GM19438 (cell line): ENCODE results near the gene SEMA3E.
"Not testable (repeated sequence)": the region's sequence is repeated elsewhere in the genome, so short reads cannot be mapped to it uniquely, and the experiment has no call there.

ENCODE experiments used
- ATAC-seq: cut with Tn5 transposase; IDR thresholded peaks from one replicate; pipeline ENCODE4 v1.9.1; 2021; ENCODE audit warnings: low read depth; ENCODE audit not compliant: unreplicated experiment

The SEMA3E gene

DNA sequence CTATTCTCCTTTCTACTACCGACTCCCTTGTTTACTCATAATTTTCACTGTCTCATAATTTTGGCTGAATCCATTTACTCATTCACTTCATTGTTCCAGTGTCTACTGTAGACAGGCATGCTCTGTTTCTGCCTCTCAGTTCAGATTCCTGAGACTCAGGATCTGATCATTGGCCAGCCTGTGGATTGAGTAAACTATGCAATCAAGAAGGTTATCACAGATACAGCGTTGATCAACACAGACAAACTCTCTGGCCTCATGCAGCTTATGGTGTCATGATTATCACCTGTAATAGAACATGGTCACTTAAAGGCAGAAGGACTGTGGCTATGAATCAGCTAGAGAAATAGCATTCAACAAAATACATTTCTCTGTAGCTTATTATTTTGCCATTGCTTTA is 86.0 kb downstream of the SEMA3E start:
- no peak for ATAC-seq

DNA sequence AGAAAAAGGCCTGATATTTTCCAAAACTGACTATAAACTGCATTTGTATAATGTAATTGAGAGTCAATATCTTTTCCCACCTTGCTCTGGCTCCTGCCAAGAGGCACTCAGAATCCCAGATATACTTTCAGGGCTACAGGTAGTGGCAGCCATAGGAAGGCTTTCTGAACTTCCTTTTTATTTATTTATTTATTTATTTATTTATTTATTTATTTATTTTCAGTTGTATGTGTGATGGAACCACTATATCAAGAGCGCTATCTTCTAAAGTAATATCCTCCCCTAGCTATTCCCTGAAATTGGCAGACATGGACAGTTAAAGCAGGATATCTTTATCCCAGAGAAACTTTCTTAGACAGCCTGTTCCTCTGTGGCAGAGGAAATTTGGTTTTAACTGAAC is 86.7 kb downstream of the SEMA3E start:
- no peak for ATAC-seq

DNA sequence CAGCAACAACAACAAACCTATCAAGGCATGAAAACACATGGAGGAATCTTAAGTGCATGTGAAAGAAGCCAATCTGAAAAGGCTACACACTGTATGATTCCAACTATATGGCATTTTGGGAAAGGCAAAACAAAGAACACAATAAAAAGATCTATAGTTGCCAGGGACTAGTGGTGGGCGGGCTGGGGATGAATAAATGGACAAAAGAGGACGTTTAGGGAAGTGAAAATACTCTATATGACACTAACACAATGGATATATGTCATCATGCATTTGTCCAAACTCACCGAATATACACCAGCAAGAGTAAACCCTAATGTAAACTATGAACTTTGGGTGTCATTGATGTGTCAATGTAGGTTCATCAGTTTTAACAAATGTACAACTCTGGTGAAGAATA is 89.1 kb downstream of the SEMA3E start:
- no peak for ATAC-seq

DNA sequence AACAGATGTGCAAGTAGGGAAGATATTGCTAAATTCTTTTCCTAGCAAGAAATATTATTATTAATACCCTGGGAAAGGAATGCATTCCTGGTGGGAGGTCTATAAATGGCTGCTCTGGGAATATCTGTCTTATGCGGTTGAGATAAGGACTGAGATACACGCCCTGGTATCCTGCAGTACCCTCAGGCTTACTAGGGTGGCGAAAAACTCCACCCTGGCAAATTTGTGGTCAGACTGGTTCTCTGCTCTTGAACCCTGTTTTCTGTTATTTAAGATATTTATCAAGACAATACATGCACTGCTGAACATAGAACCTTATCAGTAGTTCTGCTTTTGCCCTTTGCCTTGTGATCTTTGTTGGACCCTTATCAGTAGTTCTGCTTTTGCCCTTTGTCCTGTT is 96.4 kb downstream of the SEMA3E start:
- not testable (repeated sequence) for ATAC-seq

DNA sequence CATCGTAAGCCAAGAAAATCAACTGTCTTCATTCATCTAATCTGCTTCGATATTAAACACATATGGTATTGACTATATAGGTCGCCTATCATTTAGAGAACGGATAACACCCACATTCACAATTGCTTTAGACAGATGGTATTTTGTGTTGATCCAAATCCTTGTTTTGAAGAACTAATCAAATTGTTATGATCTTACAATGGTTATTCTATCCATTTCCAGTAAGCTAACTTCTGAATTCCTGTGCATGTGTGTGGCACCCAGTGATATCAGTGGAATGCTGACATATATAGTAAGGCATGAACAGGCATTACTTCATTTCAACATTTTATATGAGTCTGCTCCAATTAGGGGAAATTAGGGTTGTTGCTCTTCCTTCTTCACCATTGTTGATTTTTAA is 98.8 kb downstream of the SEMA3E start:
- ATAC-seq, result no peak

DNA sequence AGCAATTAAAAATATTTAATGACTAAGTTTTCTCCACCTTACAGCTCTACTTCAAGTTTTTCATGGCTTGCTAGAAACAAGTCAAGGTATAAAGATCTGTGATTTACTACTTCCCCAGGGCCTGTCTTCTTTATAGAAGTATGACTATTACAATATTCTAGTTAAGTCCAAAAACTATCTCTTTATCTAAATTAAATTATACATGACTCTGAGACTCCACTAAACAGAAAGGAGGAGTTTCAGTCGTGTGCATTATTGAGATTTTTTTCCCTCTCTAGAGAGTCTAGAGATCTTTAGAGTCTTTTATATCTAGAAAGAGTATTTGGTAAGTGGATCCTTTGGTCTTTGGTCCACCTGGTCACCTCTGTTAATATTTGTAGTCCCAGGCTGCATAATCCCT is 100.7 kb downstream of the SEMA3E start:
- no peak for ATAC-seq

DNA sequence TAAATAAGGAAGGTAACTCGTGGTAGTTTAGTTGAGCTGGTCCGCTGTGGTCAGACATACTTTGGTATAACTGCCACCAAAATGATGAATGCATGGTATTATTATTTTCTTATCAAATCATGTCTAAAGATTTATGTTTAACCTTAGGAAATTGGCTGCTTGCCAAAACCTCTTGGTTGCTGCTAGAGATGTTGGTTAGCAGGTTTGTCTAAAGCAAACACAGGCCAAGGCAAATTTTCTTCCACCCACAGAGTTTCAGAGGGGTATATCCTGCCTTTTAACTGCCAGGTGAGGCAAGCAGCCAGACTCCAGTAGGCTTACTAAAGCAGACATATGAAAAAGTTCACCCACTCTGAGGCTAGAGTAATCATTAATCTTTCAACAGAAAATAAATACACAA is 101.4 kb downstream of the SEMA3E start:
- ATAC-seq, result no peak

DNA sequence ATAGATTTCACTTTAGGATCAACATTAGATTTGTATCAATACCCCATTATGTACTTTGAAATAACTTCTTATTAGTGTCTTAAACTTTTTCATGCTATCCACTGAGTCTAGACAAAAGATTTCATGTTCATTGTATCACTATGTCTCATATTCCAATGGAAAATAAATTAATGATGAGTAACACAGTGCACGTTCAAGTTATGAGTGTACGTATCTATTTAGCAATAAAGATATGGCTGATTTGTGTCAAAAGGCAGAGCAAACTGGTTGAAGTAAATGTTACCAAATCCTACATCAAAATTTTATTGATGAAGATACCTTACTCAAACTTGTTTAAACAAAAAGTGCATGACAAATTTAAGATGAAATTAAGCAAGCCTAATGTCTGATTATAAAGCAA is 102.4 kb downstream of the SEMA3E start:
- no peak for ATAC-seq

DNA sequence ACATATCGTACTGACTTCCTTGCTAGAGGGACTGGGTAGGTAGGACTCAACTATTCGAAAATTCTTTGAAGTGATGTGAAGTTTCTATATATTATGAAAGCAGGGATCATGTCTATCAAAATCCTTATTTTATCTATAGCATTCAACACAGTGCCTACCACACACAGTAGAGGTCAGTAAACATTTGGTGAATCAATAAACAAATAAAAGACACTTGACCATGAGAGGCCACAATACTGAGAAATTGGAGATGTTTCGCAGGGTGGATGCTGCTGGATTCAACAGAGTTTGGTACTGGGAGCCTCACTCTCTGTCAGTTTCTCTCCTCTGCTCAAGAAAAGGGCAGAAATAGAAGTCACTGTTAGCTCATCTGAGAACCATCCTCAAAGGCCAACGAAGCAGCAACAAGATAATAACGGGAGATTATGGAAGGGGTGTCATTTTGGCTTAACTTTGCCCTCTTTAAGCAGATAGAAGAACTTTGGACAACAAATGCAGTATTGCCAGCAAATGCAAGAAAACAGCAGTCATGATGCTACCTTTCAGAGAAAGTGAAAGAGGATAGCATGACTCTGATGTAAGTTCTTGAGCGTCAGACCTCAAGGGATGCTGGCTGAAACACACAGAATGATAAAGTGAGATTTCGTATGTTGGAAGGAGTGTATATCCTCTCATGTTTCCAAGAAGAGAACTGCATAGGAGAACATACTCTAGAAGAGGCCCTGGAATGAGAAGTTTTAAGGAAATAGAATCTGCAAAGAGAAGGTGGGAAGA is 107.6 kb downstream of the SEMA3E start:
- no peak for ATAC-seq

DNA sequence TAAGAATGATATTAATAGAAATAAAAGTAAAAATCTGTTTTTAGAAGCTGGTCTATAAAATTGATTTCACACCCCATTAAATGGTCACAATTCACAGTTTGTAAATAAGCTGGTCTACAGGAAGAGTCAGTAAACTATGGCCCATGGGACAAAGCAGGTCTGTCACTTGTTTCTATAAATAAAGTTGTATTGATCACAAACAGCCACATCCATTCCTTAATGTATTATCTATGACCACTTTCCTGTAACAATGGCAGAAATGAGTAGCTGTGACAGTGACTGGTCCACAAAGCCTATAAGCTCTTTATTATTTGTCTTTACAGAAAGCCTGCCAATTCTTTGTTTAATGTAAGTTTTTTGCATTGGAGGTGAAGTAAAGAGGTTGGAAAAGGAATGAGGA is 114.5 kb downstream of the SEMA3E start:
- no peak for ATAC-seq

DNA sequence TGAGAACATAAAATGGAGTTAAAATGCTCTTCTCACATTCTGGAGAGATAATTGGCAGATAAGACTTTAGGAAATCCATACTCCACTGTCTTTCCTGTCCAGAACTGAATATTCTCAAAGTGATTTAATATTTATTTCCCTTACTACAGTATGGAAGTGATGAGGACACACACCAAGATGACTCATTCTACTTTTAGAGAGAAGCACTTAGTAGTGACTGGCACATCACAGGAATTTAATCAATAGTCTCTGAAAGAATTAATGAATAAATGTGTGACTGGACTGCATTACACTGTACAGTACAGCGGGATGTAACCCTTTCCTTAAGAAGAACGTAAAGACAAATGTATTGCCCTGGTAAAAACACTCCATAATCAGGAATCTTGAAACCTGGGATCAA is 116.7 kb downstream of the SEMA3E start:
- ATAC-seq, result no peak

DNA sequence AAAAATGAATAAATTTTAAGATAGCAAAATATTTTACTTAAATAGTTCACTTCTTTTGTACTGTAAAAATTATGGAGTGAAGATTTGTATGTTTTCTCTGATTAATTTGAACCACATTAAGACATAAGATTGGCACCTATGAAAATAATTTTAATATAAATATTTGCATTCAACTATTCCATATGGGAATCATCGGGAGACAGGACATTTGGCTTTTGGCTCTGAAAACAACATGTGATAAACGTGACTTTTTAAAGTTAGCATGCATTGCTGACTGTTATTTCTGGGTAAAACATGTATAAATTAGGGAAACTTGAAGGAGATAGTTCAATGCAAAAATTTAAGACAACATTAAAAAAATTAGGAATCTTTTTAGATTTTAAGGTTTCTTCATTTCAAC is 117.2 kb downstream of the SEMA3E start:
- no peak for ATAC-seq

DNA sequence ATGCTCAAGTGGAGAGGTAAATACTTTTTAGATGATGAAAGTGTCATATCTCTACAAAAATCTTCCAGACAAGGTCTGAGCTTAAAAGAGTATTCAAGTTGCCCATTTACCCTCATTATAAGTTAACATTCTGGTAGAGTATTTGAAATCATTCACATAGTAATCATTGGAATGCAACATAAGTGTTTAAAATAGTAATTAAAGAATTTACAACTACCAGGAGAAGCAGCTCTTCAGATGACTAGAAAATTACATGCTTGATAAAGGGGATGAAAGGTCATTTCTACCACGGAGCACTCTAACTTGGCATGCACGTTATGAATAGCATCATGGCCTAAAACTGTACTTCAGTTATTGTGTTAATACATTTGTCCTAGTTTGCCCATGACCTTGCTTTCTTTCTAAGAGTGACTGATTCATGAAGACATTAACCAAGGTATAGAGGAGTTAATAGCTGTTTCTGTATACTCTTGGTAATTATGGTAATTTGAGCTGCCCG is 120.0 kb downstream of the SEMA3E start:
- ATAC-seq, result no peak

DNA sequence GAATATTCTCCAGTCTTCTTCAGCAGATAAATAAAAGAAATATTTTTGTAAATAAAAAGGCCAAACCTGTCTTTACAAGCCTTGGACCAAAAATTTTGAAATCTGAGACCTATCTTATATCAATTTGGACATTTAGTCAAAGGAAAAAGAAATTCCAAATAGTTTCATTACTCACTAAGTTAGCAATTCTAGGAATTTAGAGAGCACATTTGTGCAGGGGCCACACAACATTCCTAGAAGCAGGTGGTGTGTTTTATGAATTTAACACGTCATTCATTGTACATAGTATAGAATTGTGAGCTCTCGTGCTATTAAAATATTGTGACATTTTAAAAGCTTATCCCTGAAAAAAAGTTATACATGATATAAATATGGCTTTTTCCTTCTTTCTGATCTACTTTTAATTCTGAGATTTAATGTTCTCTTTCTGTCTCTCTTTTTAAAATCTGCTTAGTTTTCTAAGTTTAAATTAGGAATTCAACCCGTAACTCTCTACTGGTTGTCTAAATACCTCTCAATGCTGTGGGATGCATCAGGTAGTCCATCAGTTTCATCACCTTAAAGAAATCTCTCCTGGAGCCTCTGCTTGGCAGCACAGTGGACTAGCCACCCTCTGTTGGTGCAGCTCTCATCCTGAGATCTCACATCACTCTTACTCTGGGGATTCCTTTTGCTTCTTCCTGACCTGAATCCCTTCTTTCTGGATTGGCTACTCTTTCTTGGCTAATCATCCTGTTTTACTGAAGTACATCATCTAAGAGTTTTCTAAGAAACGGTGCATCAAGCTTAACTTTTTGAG is 124.5 kb downstream of the SEMA3E start:
- ATAC-seq, result no peak

DNA sequence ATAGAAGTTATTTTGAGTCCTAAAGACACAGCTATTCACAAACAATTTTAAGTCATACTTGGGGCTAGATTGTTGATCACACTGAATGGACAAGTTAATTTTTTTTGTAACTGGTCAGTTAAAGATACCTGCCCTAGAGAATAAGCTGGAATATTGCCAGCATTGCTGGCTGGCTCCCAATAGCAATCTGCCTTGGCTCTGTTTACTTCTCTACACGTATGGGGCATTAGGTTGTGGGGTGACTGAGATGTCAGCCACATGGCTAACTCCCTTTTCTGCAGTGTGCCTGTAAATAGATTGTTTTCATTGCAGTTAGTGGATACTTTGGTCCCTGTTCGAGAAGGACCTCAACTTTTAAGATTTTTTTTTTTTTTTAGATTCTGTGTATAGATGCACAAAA is 128.2 kb downstream of the SEMA3E start:
- no peak for ATAC-seq

DNA sequence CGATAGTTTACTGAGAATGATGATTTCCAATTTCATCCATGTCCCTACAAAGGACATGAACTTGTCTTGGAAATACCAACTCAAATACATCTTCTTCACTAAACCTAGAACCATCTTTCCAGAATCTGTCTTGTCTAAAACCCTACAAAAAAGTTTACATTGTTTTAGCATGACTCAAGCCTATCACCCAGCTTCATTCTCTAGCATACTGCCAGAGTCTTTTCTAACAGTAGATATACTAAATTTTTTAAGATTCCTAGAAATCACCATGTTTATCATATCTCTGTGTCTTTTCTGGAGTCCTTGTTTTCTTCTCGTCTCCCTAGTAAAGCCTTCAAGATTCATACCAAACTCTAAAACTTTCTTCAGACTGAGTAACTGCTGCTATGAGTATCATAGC is 129.7 kb downstream of the SEMA3E start:
- no peak for ATAC-seq

DNA sequence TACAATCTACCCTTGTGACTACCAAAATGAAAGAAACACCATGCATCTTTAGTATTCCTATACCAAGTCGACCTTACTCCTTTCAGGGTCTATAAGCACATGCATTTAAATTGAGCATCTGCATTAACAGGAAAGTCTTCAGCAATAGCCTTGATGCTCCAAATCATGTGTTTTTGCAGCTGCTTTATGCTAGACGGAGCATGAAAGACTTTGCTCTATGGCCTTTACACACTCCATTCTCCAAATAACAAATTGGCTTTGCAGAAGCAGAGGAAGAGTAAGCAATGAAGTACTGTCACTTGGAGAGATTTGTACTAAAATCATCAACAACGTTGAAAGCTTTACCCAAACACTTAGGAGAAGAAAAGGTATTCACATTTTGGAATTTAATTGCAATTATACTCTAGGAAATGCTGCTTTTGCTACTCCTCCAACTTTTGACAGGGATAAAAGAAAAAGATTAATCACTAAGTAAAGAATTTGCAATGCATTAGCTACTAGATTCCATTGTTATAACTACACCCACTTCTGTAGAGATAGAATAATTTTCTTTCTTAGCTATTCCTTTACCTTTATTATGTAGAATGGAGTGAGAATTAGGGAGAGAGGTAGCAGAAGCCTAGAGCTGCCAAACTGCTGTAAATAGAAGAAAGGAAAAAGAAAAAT is 131.8 kb downstream of the SEMA3E start:
- no peak for ATAC-seq

DNA sequence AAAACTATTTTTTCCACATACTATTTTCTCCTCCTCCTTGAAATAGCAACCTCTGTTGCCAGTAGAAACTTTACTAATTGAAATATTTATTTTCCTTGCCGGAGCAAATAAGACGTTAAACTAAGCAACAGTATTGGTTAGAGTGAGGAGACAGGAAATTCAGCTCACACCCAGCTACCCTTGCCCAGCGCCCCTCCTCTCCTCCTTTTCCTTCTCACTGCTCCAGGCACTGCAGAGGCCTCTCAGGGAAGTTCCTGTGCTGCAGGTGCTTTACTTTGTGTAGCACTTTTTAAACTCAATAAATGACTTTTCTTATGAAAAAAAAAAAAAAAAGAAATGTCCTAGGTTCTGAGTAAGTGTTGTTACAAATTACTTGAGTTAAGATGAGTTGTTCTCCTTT is 134.0 kb downstream of the SEMA3E start:
- ATAC-seq, result no peak

DNA sequence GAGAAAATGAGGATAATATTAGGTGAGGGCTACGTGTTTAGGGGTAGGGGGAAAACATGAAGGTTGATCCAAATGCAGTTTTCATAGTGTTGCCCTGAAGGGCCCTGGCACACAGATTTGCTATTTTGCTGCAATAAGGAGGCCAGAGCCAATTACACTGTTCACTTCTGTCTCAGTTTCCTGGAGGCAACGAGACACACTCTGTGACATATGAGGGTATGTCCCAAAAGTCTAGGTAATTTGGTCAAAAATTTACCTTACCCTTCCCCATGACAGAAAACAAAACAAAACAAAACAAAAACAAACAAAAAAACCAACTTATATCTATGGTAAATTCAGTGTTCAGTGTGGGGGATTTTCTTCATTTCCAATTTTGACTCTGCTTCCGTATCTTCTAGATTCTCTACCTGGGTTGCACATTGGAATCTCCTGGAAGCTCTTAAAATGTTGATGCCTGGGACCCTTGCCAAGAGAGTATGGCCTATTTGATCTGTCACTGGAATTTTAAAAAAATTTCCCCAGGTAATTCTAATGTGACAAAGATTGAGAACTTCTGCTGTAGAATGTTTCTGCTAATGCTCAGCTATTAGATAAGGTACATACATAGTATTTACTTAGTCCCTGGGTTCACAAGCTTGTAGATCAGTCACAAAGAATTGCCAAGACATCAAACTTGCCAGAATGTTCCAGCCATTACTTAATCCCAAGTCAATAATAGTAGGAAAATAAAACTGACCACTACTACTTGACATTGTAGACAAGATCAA is 139.5 kb downstream of the SEMA3E start:
- no peak for ATAC-seq

DNA sequence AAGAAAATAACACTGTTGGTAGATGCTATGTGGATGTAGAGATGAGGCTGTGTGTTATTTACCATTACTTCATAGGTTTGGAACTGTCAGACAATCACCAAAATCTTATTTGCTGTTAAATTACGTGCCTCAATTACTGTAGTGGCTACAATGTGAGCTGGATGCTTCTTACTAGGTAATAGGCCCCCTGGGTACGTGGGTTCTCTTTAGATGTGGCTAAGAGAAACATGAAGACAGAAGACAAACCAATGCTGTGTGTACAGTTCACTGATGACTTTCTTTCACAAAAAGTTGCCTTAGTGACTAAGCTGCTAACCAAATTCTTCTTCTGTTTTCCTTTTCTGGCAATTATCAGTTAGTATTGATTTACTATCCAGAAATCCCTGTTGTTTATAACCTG is 144.6 kb downstream of the SEMA3E start:
- ATAC-seq, result no peak

DNA sequence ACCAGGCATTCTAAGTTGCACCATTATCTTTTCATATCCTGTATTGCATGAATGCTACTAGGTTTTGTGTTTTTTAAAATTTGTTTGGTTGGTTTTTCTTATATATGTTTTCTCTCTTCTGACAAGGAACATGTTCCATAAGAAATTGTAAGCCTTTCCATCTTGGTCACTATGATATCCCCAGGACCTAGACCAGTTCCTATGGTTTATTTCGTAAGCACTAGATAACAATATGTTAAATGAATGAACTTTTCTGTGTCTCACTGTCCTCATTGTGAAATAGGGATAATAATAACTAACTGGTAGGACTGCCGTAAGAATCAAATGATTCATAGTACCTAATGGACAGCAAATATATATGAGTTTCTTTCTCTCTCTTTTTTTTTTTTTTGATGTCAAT is 146.3 kb downstream of the SEMA3E start:
- ATAC-seq, result no peak
